ENCODE data around the gene ITGAD. TPM values are rescaled to one million over a fixed set of nuclear protein-coding genes. Genes with fewer than 3 reads are reported as not detected.
"Not testable (repeated sequence)": the region's sequence is repeated elsewhere in the genome, so short reads cannot be mapped to it uniquely, and the experiment has no call there.

ITGAD gene
- total and polyA plus RNA-seq, 2 donors, result 0.05 to 0.21 TPM

DNA sequence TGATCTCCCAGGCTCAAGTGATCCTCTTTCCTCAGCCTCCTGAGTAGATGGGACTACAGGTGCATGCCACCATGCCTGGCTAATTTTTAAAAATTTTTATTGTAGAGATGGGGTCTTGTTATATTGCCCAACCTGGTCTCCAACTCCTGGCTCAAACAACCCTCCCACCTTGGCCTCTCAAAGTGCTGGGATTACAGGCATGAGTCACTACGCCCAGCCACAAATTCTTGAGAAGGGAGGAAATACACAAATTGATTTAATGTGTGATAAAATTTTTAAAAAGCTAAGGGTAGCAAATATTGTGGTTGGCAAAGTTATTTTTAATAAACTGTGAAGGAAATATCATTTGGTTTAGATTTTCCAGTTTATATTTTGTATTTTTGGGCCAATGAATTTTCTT lies 9.6 kb downstream of the ITGAD start:
- no peak overlapping the region for H3K4me3 ChIP-seq (ENCODE audit: low read depth, low read length)
- 59% methylated on average over 1 of the region's 1 CpG for WGBS
- DNase-seq (ENCODE audit: extremely low spot score), result no peak
- H3K36me3 ChIP-seq (ENCODE audit: insufficient read depth), result no peaks in the 10 kb centered on the region
- H3K27ac ChIP-seq (ENCODE audit: low read depth), result no peak overlapping the region
- H3K4me1 ChIP-seq (ENCODE audit: insufficient read depth), result no peaks in the 10 kb centered on the region

GRCh38 chr16:31403590-31404352 lies 10.6 kb downstream of the ITGAD start:
- Histone ChIP-seq H3K36me3 (ENCODE audit: insufficient read depth) (no peaks in the 10 kb centered on the region), H3K4me1 (ENCODE audit: insufficient read depth) (no peaks in the 10 kb centered on the region), H3K27ac (ENCODE audit: low read depth) (no peak overlapping the region), H3K4me3 (ENCODE audit: low read depth, low read length) (no peak overlapping the region)
- WGBS, result 78% methylated on average over 21 of the region's 21 CpGs
- no peak for DNase-seq (ENCODE audit: extremely low spot score)

DNA sequence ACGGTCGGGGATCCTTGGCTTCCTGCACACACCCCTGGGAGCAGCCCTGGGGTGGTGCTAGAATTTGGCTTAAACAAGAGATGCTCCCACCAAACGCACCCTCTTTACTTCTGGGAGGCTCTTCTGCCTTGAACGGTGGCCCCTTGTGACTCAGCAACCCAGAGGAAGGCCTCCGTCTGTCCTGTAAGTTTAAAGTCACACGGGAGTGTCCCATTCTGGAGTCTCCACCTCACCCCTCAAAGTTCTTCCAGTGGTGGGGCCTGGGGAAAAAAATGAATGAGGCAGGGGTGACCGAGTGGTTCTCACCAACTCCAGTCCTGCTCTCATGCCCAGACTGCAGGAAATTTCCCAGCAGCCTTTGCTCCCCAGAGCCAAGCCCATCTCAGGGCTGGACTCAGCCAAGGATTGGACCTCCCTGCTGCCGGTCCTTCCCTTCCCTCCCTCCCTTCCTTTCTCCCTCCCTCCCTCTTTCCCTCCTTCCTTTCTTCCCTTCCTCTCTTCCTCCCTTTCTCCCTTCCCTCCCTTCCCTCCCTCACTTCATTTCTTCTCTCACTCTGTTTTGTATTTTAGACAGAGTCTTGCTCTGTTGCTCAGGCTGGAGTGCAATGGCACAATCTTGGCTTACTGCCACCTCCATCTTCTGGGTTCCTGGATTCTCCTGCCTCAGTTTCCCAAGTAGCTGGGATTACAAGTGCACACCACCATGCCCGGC lies 11.4 kb downstream of the ITGAD start:
- no peak for DNase-seq (ENCODE audit: extremely low spot score)
- H3K36me3 ChIP-seq (ENCODE audit: insufficient read depth), result no peaks in the 10 kb centered on the region
- H3K4me1 ChIP-seq (ENCODE audit: insufficient read depth), result no peaks in the 10 kb centered on the region
- H3K4me3 ChIP-seq (ENCODE audit: low read depth, low read length), result no peak overlapping the region
- 60% methylated on average over 9 of the region's 9 CpGs for WGBS
- no peak overlapping the region for H3K27ac ChIP-seq (ENCODE audit: low read depth)

GRCh38 chr16:31407406-31407805 lies 14.3 kb downstream of the ITGAD start:
- Histone ChIP-seq H3K36me3 (ENCODE audit: insufficient read depth) (no peaks in the 10 kb centered on the region), H3K4me1 (ENCODE audit: insufficient read depth) (no peaks in the 10 kb centered on the region), H3K27ac (ENCODE audit: low read depth) (no peak overlapping the region), H3K4me3 (ENCODE audit: low read depth, low read length) (no peak overlapping the region)
- WGBS, result 82% methylated on average over 8 of the region's 8 CpGs
- no peak for DNase-seq (ENCODE audit: extremely low spot score)

- 46% methylated on average over 3 of the region's 3 CpGs for WGBS
- DNase-seq (ENCODE audit: extremely low spot score), result no peak
- Histone ChIP-seq H3K36me3 (ENCODE audit: insufficient read depth) (no peaks in the 10 kb centered on the region), H3K4me3 (ENCODE audit: low read depth, low read length) (no peak overlapping the region), H3K4me1 (ENCODE audit: insufficient read depth) (no peaks in the 10 kb centered on the region), H3K27ac (ENCODE audit: low read depth) (no peak overlapping the region)
Measured at GRCh38 chr16:31409433-31409832, 16.3 kb downstream of the ITGAD start.

DNA sequence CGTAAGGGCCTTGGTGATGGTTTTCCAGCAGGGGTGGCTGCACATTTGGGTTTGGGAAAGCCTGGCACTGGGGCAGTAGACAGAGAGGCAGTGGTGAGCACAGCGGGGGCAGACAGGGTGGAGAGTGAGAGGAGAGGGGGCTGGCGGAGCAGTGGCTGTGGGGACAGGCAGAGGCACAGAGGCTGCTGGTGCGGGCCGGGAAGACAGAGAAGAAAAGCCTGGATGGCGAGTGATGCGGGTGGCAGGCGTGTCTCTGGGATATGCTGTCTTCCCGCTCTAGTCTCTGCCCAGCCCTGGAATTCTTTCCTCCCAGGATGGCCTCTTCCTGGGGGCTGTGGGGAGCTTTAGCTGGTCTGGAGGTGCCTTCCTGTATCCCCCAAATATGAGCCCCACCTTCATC lies 16.9 kb downstream of the ITGAD start:
- H3K4me1 ChIP-seq (ENCODE audit: insufficient read depth), result no peaks in the 10 kb centered on the region
- DNase-seq (ENCODE audit: extremely low spot score), result no peak
- no peaks in the 10 kb centered on the region for H3K36me3 ChIP-seq (ENCODE audit: insufficient read depth)
- no peak overlapping the region for H3K27ac ChIP-seq (ENCODE audit: low read depth)
- H3K4me3 ChIP-seq (ENCODE audit: low read depth, low read length), result no peak overlapping the region
- 76% methylated on average over 9 of the region's 9 CpGs for WGBS

DNA sequence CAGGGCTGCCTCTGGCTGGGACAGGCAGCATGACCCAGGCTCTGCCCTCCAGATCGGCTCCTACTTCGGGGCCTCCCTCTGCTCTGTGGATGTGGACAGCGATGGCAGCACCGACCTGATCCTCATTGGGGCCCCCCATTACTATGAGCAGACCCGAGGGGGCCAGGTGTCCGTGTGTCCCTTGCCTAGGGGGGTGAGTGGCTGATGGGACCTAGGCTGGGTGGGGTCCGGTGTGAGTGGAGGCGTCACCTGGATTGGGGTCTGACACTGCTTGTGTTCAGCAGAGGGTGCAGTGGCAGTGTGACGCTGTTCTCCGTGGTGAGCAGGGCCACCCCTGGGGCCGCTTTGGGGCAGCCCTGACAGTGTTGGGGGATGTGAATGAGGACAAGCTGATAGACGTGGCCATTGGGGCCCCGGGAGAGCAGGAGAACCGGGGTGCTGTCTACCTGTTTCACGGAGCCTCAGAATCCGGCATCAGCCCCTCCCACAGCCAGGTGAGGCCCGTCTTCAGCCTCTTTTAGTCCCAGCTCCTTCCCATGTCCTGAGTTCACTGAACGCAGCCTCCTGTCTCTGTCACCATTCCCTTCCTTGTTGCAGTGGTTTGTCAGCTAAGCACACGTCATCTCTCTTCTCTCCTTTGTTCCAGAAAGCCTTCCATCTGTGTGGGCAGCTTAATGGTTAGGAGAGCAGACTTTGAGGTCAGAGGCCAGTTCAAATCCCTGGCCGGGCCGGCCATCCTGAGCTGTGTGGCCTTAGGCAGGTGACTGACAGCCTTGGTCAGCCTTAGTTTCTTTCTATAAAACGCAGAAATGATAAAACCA lies 18.1 kb downstream of the ITGAD start:
- H3K36me3 ChIP-seq (ENCODE audit: insufficient read depth), result no peaks in the 10 kb centered on the region
- no peak overlapping the region for H3K4me3 ChIP-seq (ENCODE audit: low read depth, low read length)
- no peaks in the 10 kb centered on the region for H3K4me1 ChIP-seq (ENCODE audit: insufficient read depth)
- 75% methylated on average over 22 of the region's 22 CpGs for WGBS
- DNase-seq (ENCODE audit: extremely low spot score), result no peak
- H3K27ac ChIP-seq (ENCODE audit: low read depth), result no peak overlapping the region

DNA sequence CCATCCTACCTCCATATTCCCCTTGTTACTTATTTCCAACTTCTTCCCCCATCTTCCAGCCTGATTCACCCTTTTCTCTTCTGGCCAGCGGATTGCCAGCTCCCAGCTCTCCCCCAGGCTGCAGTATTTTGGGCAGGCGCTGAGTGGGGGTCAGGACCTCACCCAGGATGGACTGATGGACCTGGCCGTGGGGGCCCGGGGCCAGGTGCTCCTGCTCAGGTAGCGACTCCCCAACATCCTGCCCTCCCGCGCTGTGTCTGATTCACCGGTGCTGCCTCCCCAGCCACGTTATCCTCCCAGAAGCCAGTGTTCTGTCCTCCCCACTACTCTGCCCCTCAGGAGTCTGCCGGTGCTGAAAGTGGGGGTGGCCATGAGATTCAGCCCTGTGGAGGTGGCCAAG lies 19.6 kb downstream of the ITGAD start:
- WGBS, result 82% methylated on average over 10 of the region's 10 CpGs
- no peak for DNase-seq (ENCODE audit: extremely low spot score)
- no peak overlapping the region for H3K27ac ChIP-seq (ENCODE audit: low read depth)
- H3K4me3 ChIP-seq (ENCODE audit: low read depth, low read length), result no peak overlapping the region
- no peaks in the 10 kb centered on the region for H3K36me3 ChIP-seq (ENCODE audit: insufficient read depth)
- no peaks in the 10 kb centered on the region for H3K4me1 ChIP-seq (ENCODE audit: insufficient read depth)

DNA sequence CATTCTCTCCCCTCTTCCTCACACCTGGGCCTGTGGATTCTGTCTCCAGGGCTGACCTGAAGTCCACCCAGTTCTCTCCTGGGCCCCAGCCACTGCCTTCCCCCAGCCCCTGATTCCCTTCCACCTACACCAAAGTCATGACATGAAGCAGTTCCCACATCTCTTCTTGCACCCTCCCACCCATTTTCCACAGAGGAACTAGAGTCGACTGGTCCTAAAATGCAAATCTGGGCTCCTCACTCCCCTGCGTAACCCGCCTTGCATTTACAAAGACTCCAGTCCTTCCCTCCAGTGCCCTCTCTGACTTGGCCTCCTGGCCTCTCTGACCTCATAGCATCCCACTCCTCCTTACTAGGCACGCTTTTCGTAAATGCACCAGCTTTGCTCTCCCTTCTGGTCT lies 20.2 kb downstream of the ITGAD start:
- H3K36me3 ChIP-seq (ENCODE audit: insufficient read depth), result no peaks in the 10 kb centered on the region
- no peak overlapping the region for H3K4me3 ChIP-seq (ENCODE audit: low read depth, low read length)
- no peak for DNase-seq (ENCODE audit: extremely low spot score)
- H3K4me1 ChIP-seq (ENCODE audit: insufficient read depth), result no peaks in the 10 kb centered on the region
- 86% methylated on average over 5 of the region's 5 CpGs for WGBS
- no peak overlapping the region for H3K27ac ChIP-seq (ENCODE audit: low read depth)

DNA sequence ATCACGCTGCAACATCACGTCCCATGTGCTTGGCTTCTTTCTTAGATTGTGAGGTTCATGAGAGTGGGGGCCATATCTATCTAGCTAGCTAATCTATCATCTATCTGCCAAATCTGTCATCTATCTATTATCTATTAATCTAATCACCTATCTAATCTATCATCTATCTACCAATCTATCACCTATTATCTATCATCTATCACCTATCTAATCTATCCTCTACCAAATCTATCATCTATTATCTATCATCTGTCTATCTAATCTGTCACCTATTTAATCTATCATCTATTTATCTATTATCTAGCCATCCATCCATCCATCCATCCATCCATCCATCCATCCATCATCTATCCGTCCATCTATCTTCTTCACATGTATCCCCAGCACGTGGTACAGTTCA lies 20.8 kb downstream of the ITGAD start:
- Histone ChIP-seq H3K27ac (ENCODE audit: low read depth) (no peak overlapping the region), H3K36me3 (ENCODE audit: insufficient read depth) (no peaks in the 10 kb centered on the region), H3K4me3 (ENCODE audit: low read depth, low read length) (no peak overlapping the region), H3K4me1 (ENCODE audit: insufficient read depth) (no peaks in the 10 kb centered on the region)
- no peak for DNase-seq (ENCODE audit: extremely low spot score)
- 86% methylated on average over 4 of the region's 4 CpGs for WGBS

DNA sequence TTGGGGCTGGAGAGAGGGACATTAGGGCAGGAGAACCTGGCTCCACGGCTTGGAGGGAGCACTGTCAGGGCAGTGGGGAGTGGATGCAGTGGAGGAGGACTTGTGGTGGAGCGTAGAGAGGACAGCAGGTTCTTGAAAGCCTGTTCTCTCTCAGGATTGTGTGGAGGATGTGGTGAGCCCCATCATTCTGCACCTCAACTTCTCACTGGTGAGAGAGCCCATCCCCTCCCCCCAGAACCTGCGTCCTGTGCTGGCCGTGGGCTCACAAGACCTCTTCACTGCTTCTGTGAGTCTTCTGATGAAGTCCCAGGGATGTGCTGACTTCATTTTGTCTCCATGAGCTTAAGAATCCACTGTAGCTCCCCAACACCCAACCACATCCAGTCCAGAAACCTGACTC lies 21.6 kb downstream of the ITGAD start:
- no peaks in the 10 kb centered on the region for H3K4me1 ChIP-seq (ENCODE audit: insufficient read depth)
- no peak overlapping the region for H3K4me3 ChIP-seq (ENCODE audit: low read depth, low read length)
- WGBS, result 67% methylated on average over 4 of the region's 4 CpGs
- H3K36me3 ChIP-seq (ENCODE audit: insufficient read depth), result no peaks in the 10 kb centered on the region
- DNase-seq (ENCODE audit: extremely low spot score), result no peak
- H3K27ac ChIP-seq (ENCODE audit: low read depth), result no peak overlapping the region

DNA sequence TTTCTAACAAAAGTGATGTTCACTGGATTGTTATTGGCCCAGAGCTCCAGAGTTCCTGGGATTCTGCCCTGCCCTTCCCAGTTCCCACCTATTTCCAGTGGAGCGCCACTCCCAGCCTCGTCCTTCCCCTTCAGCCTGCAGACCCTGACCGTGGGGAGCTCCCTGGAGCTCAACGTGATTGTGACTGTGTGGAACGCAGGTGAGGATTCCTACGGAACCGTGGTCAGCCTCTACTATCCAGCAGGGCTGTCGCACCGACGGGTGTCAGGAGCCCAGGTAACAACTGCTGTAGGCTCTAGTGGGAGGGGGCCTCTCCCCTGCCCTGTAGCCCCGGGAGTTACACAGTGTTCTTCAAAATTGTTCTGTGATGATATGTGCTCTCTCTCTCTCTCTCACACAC lies 23.2 kb downstream of the ITGAD start:
- WGBS, result 81% methylated on average over 11 of the region's 11 CpGs
- no peak for DNase-seq (ENCODE audit: extremely low spot score)
- no peak overlapping the region for H3K4me3 ChIP-seq (ENCODE audit: low read depth, low read length)
- no peaks in the 10 kb centered on the region for H3K36me3 ChIP-seq (ENCODE audit: insufficient read depth)
- H3K4me1 ChIP-seq (ENCODE audit: insufficient read depth), result no peaks in the 10 kb centered on the region
- no peak overlapping the region for H3K27ac ChIP-seq (ENCODE audit: low read depth)

DNA sequence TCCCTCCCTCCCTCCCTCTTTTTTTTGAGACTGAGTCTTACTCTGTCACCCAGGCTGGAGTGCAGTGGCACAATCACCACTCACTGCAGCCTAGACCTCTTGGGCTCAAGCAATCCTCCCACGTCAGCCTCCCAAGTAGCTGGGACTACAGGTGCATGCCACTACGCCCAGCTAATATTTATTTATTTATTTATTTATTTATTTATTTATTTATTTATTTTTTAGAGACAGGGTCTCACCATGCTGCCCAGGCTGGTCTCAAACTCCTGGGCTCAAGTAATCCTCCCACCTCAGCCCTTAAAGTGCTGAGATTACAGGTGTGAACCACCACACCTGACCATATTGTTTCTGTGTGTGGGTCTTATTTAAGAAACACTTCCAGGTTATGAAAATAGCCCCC lies 23.9 kb downstream of the ITGAD start:
- not testable (repeated sequence) for H3K4me3 ChIP-seq (ENCODE audit: low read depth, low read length); H3K27ac ChIP-seq (ENCODE audit: low read depth); H3K4me1 ChIP-seq (ENCODE audit: insufficient read depth); DNase-seq (ENCODE audit: extremely low spot score); H3K36me3 ChIP-seq (ENCODE audit: insufficient read depth)
- WGBS, result 80% methylated on average over 2 of the region's 2 CpGs

DNA sequence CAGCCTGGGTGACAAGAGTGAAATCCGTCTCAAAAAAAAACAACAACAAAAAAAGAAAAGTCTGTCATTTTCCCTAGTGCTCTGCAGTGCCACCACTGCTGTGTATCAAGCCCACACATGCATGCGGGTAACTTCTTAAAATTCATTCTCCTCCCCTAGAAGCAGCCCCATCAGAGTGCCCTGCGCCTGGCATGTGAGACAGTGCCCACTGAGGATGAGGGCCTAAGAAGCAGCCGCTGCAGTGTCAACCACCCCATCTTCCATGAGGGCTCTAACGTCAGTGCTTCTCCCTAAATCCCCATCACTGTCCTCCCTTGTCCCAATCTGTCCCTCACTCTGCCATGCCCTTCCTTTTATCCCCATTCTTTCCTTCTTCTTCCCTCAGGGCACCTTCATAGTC lies 24.8 kb downstream of the ITGAD start:
- no peak for DNase-seq (ENCODE audit: extremely low spot score)
- 91% methylated on average over 5 of the region's 5 CpGs for WGBS
- H3K4me3 ChIP-seq (ENCODE audit: low read depth, low read length), result no peak overlapping the region

More for the DNA sequence above, 24.8 kb downstream of the ITGAD start:
- Histone ChIP-seq H3K36me3 (ENCODE audit: insufficient read depth) (no peaks in the 10 kb centered on the region), H3K27ac (ENCODE audit: low read depth) (no peak overlapping the region), H3K4me1 (ENCODE audit: insufficient read depth) (no peaks in the 10 kb centered on the region)
